Measurements from ENCODE around the gene ALDH9A1. TPM values are rescaled to one million over a fixed set of nuclear protein-coding genes. Genes with fewer than 3 reads are reported as not detected.

Gene ALDH9A1
- total and polyA plus RNA-seq, 2 of the 8 experiments (the other 6 are each of a cell fraction or from before 2014, with no cell fraction given) = 57.6 to 63.8 TPM

GRCh38 chr1:165661703-165662102 is 36.7 kb downstream of the ALDH9A1 start:
- Histone ChIP-seq H3K27me3 (replicated peaks in 1 of 4; ENCODE audit: control insufficient read depth in 3 of 4, extremely low read depth in 1 of 4, insufficient read depth in 3 of 4, low read length in 3 of 4) (no peaks in the 10 kb centered on the region), H3K36me3 (ENCODE audit: control insufficient read depth in 2 of 4, insufficient read depth in 4 of 4, low read length in 3 of 4) (peaks cover 3 to 41% (median 19%) of the 10 kb centered on the region in 4 experiments)
- POLR2A ChIA-PET (ENCODE audit: partially characterized antibody) = interaction anchor here (0.6 kb wide), 1 partner anchor 36 kb away, joined by 6 read pairs; no protein-coding TSS in a partner anchor

More at GRCh38 chr1:165661703-165662102, 36.7 kb downstream of the ALDH9A1 start:
- H3K79me2 ChIP-seq (ENCODE audit: control insufficient read depth in 1 of 2, insufficient read depth in 2 of 2, low read length in 2 of 2) = no peaks in the 10 kb centered on the region
- TF ChIP-seq SAP30 (IDR thresholded peaks at IDR 0.05; ENCODE audit: insufficient read depth, insufficient replicate concordance, low read length) (no peak), RBBP5 (IDR thresholded peaks at IDR 0.05; ENCODE audit: borderline replicate concordance, low read depth, low read length) (no peak), CHD2 (IDR thresholded peaks at IDR 0.05; ENCODE audit: low read length) (no peak), BRCA1 (IDR thresholded peaks at IDR 0.05; ENCODE audit: low read depth, low read length) (no peak), NRF1 (IDR thresholded peaks at IDR 0.05; ENCODE audit: low read depth, low read length) (no peak), ASH2L (IDR thresholded peaks at IDR 0.05; ENCODE audit: low read length) (no peak), SP2 (IDR thresholded peaks at IDR 0.05; ENCODE audit: low read length) (no peak), GTF2F1 (IDR thresholded peaks at IDR 0.05; ENCODE audit: borderline replicate concordance, low read depth, low read length) (no peak), EZH2 (IDR thresholded peaks at IDR 0.05; ENCODE audit: low read depth, low read length, severe bottlenecking) (no peak)
- H2AK5ac ChIP-seq (ENCODE audit: low read depth, low read length) = no peak overlapping the region
- H2BK15ac ChIP-seq (ENCODE audit: low read length) = no peak overlapping the region
- H3K79me1 ChIP-seq (ENCODE audit: low read depth, low read length) = no peaks in the 10 kb centered on the region
- no peaks in the 10 kb centered on the region for H3K9me3 ChIP-seq (ENCODE audit: insufficient read depth in 2 of 2, low read depth in 1 of 2, low read length in 1 of 2)
- no peak overlapping the region for H2BK5ac ChIP-seq (ENCODE audit: low read depth, low read length)
- H3K4me1 ChIP-seq (replicated peaks in 1 of 4; ENCODE audit: control insufficient read depth in 3 of 4, insufficient read depth in 4 of 4, low read length in 3 of 4) = no peaks in the 10 kb centered on the region; a peak in 1 of 7 replicates
- H3K4me3 ChIP-seq (ENCODE audit: extremely low read depth in 1 of 4, insufficient read depth in 2 of 4, low read depth in 3 of 4, low read length in 4 of 4) = no peak overlapping the region
- H3K14ac ChIP-seq (ENCODE audit: insufficient read length) = no peak overlapping the region
- FAIRE-seq = no peak
- H3K4me2 ChIP-seq (ENCODE audit: insufficient read depth in 1 of 2, low read depth in 2 of 2, low read length in 2 of 2) = no peak overlapping the region
- H2BK12ac ChIP-seq (ENCODE audit: low read depth, low read length) = no peak overlapping the region
- CTCF ChIA-PET (ENCODE audit: partially characterized antibody) = interaction anchor here (0.6 to 1.8 kb wide), 6 partner anchors 18 to 269 kb away, joined by 3 to 9 read pairs (median 4); no protein-coding TSS in a partner anchor
- no peak overlapping the region for H2AFZ ChIP-seq (ENCODE audit: low read length)
- no peak overlapping the region for H4K8ac ChIP-seq (ENCODE audit: extremely low read depth, insufficient read depth, low read length)
- no peak overlapping the region for H3K56ac ChIP-seq (replicated peaks; ENCODE audit: insufficient read length, low read depth, low read length)
- H3K4ac ChIP-seq (replicated peaks; ENCODE audit: insufficient read length, low read depth, low read length) = no peak overlapping the region
- H4K20me1 ChIP-seq (replicated peaks in 1 of 2; ENCODE audit: control insufficient read depth in 1 of 2, insufficient read depth in 2 of 2, low read length in 2 of 2) = peaks cover 0 to 3% of the 10 kb centered on the region in 2 experiments
- H2BK120ac ChIP-seq (replicated peaks; ENCODE audit: low read depth, low read length) = no peak overlapping the region
- 90% methylated on average over 2 of the region's 2 CpGs; no CpG with 5 or more reads in 1 of the 2 experiments for WGBS, 2 experiments (ENCODE audit: extremely low coverage in 1 of 2, insufficient coverage in 1 of 2, insufficient read length in 1 of 2, insufficient replicate concordance in 2 of 2, low coverage in 1 of 2, low lambda C conversion rate in 2 of 2, missing lambda C conversion rate in 1 of 2)
- no peak for DNase-seq (ENCODE audit: low read depth in 1 of 2, low spot score in 2 of 2)
- H3K18ac ChIP-seq (ENCODE audit: extremely low read depth, low read length) = no peak overlapping the region
- H2BK20ac ChIP-seq (ENCODE audit: low read length) = no peak overlapping the region
- no peak overlapping the region for H4K91ac ChIP-seq (replicated peaks; ENCODE audit: insufficient read length, low read length)
- H4K5ac ChIP-seq (ENCODE audit: insufficient read length, low read depth, low read length) = no peak overlapping the region
- H3K27ac ChIP-seq (ENCODE audit: low read depth, low read length) = no peak overlapping the region
- H3K23ac ChIP-seq (ENCODE audit: insufficient read length) = no peak overlapping the region
- H3K23me2 ChIP-seq (ENCODE audit: low read depth, low read length) = no peaks in the 10 kb centered on the region
- H3K9ac ChIP-seq (replicated peaks in 1 of 4; ENCODE audit: extremely low read depth in 1 of 4, low read depth in 3 of 4, low read length in 3 of 4) = no peak overlapping the region

Data from H1 (cell line).